ENCODE data around the gene LTO1.
"Not testable (repeated sequence)": the region's sequence is repeated elsewhere in the genome, so short reads cannot be mapped to it uniquely, and the experiment has no call there.

LTO1 gene

DNA sequence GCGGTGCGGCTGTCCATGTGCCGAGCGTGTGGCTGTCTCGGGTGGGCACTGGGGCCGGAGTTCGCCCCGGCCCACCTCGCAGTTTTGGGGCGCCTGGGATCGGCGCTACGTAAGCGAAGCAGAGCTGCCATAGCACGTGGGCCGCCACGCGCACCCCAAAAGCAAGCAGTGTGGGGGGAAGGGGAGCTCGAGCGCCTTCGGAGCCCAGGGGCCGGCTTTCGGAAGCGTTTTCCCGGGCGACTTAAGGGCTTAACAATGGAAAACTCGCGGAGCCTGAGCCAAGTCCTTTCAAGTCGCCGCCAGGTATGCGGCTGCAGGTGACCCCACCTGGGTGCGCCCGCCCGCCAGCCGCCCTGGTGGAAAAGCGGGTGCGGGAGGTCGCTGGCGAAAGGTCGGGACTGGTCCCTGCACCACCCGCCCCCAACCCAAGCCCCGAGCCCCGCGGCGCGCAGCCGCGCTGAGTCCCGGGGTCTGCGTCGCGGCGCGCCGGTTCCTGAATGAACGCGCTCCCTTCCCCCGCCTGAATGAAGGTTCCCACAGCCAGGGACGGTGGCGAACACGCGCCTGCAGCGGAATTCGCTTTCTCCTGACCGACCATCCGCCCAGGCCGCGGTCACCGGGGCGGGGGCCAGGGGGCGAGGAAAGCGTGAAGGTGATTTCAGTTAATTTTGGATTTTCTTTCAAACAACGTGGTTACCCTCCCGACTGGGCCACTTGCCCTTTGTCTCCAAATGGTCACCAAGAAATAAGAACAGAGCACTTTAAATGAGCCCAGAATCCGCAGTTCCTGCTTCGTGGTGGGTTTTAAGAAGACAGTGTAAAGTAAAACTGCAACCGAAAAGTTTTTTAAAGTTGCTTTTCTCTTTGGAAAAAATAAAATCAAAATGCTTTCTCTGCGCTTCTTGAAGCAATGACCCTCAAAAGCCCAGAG is 36.9 kb downstream of the LTO1 start:
- DNase-seq: no peak

DNA sequence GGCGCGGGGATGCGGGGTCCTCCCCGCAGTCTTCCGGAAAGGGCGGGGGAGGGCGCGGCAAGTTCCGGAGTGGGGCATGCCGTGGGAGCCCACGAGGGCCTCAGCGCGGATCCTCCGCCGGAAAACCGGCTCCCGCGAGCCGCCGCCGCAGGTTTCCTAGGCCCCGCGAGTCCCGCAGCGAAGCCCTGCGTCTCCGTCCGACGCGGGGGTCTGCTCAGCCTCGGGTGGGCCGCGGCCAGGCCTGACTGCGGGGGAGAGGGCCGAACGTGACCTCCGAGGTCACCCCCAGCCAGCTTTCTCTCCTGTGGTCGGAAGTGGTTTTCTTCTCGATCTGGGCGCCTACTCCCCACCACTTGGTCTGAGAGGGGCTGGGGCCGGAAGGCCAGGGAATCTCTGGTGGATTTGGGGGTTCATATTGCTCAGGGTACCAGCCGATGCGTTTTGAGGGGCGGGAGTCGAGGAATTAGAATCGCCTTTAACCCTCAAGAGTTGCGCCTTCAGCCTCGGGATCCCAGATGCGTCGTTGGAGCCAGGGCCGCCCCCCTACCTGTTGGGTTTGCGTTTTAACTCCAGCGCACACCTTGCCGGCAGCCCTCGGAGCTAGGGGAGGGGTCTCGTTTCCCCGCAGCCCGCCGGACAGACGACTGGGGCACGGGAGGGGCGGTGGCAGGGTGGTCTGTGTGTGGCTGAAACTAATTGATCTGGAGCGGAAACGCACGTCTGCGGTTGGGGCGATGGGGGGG is 37.8 kb downstream of the LTO1 start:
- no peak for DNase-seq
- TF ChIP-seq POLR2A (IDR thresholded peaks at IDR 0.05; ENCODE audit: low read length): no peak
- no peak for TF ChIP-seq GATA1 (IDR thresholded peaks at IDR 0.05; ENCODE audit: low read depth, low read length)

More for the DNA sequence above, 36.9 kb downstream of the LTO1 start:
- TF ChIP-seq POLR2A (IDR thresholded peaks at IDR 0.05; ENCODE audit: low read length) (no peak), GATA1 (IDR thresholded peaks at IDR 0.05; ENCODE audit: low read depth, low read length) (no peak)

DNA sequence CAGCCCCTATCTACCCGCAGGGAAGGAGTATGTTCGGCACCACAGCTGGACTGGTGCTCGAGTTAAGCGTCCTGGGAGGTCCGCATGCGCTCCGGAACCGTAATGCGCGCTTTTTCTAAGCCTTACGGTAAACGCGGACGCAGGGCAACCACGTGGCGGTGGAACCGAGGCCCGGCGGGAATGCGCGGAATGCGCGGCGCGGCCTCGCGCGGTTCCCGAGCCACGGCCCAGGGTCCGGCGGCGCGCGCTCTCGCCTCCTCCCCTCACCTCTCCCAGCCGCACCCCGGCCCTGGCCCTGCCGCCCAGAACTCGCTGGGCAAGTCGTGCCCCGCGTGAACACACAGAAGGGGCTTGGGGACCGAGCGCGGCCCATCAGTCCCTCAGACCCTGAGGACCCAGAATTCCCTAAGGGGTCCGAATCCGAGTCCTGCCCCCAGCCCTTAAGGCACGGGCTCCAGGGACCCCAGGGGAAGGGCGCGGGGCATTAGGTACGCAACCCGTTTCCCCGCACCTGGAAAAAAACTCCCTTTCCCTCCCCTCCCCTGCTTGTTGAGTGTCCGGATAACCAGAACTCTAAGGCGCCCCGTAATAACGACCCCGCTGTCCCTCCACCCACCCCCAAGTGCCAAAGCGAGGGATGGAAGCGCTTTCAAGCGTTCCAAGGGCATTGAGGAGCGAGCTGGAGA is 38.5 kb downstream of the LTO1 start:
- no peak for TF ChIP-seq POLR2A (IDR thresholded peaks at IDR 0.05; ENCODE audit: low read length)
- TF ChIP-seq GATA1 (IDR thresholded peaks at IDR 0.05; ENCODE audit: low read depth, low read length): no peak
- peak in 1 of 2 experiments; percentile 23 for DNase-seq

DNA sequence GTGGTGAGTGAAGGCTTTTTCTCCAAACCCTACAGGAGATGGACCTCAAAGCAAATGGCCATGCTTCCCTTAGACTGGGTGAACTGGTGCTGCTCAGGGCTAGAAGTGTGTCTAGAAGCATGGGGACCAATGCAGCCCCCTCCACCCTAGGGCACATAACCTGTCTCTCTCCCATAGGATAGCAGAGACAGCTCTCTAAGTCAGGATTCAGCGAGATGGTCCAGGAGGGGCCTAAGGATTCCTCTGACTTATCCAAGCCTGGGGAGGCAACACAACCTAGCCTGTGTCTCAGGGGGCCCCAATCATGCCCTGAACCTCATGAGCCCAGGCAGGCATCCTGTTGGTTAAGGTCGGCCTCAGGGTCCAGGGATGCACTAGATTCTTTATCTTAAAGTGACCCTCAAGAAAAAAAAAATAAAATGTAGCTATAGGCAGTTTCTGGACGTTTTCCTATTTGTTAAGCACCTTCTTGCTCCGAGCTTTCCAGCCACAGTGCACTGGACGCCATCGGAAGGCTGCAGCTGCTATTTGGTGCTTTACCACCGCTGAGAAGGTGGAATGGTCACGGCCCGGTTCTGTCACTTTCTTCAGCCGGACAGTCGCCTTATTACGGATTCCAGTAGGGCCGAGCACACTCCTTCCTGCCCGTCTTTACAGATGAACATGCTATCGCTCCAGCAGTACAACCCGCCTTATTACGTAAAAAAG is 39.2 kb downstream of the LTO1 start:
- TF ChIP-seq POLR2A (IDR thresholded peaks at IDR 0.05; ENCODE audit: low read length) (no peak), GATA1 (IDR thresholded peaks at IDR 0.05; ENCODE audit: low read depth, low read length) (no peak)
- DNase-seq: no peak

DNA sequence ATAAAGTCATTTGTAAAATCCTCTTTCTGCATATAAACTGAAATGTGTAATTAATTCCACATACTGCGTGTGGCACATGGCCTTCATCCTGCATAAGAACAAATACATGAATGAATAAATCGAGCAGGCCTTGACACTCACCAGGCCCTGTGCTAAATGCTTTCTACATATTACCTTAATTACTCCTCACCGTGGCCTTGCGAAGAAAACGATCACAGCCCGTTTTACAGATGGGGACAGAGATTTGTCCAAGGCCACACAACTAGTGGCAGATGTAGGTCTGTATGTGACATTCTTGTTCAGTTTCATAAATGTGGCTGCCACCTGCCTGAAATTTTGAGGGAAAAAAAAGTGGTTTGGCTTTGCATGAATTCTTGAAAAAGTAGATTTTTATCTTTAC is 40.0 kb downstream of the LTO1 start:
- no peak for DNase-seq
- TF ChIP-seq POLR2A (IDR thresholded peaks at IDR 0.05; ENCODE audit: low read length) (no peak), GATA1 (IDR thresholded peaks at IDR 0.05; ENCODE audit: low read depth, low read length) (no peak)

DNA sequence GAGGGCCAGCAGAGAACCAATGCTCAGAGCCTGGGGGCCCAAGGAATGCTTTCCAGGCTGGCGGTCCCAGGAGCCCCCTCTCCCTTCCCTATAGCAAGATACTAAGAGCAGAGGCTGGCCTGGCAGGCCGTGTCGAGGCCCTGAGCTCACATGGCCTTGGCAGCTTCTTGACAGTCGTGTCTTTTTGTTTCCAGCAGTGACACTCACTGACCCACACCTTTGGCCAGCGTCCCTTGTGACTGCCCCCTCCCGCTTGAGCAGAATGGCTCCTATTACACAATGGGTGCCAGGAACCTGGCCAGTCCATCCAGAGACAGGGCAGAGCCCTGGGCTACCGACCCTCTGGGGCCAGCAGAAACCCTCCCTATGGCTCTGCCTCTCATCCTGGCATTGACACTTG is 40.6 kb downstream of the LTO1 start:
- no peak for TF ChIP-seq GATA1 (IDR thresholded peaks at IDR 0.05; ENCODE audit: low read depth, low read length)
- no peak for TF ChIP-seq POLR2A (IDR thresholded peaks at IDR 0.05; ENCODE audit: low read length)
- no peak for DNase-seq

DNA sequence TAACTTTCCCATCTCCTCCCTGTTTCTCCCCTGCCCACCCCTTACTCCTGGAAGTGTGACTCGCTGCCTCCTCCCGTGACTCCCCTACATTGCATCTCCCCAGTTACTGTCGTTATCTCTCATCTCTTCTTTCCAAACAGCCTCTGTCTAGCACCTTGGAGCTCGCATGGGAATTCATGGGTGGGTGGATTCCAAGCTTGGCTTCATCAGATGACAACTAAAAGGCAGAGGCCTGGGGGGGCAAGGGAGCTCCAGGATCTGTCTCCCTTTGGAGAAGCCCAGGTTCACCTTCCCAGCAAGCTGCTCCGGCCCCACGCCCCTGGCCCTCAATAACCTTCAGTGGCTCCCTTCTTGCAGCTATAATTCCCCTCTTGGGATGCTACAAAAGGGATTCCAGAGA is 41.1 kb downstream of the LTO1 start:
- no peak for DNase-seq
- TF ChIP-seq GATA1 (IDR thresholded peaks at IDR 0.05; ENCODE audit: low read depth, low read length) (no peak), POLR2A (IDR thresholded peaks at IDR 0.05; ENCODE audit: low read length) (no peak)

DNA sequence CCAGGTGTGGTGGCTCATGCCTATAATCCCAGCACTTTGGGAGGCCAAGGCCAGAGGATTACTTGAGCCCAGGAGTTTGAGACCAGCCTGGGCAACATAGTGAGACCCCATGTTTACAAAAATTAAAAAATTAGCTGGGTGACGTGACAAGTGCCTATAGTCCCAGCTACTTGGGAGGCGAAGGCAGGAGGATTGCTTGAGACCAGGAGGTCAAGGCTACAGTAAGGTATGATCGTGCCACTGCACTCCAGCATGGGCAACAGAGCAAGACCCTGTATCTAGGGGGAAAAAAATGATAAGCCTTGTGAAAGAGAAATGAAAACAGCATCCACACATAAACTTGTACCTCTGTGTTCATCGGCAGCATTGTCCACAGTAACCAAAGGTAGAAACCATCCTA is 42.3 kb downstream of the LTO1 start:
- no peak for DNase-seq
- TF ChIP-seq GATA1 (IDR thresholded peaks at IDR 0.05; ENCODE audit: low read depth, low read length): no peak
- TF ChIP-seq POLR2A (IDR thresholded peaks at IDR 0.05; ENCODE audit: low read length): no peak

DNA sequence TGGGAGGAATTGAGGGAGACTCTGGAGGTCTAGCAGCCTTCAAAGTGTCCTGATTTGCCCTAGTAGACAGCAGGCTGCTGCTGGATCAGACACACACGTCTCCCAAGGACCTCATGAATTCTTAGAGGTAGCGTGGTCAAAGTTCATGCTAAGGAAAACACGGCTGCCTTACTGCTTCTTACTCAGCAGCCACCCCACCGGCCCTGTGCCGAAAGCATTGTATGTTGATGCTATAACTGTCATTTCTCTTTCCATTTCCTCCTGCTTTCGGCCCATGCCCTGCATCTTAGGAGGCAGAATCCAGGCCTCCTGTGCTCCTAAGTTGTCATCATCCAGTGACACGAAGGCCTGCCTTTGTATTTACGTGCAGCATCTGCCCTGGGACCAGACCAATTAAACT is 44.7 kb downstream of the LTO1 start:
- TF ChIP-seq GATA1 (IDR thresholded peaks at IDR 0.05; ENCODE audit: low read depth, low read length) (no peak), POLR2A (IDR thresholded peaks at IDR 0.05; ENCODE audit: low read length) (no peak)
- no peak for DNase-seq

DNA sequence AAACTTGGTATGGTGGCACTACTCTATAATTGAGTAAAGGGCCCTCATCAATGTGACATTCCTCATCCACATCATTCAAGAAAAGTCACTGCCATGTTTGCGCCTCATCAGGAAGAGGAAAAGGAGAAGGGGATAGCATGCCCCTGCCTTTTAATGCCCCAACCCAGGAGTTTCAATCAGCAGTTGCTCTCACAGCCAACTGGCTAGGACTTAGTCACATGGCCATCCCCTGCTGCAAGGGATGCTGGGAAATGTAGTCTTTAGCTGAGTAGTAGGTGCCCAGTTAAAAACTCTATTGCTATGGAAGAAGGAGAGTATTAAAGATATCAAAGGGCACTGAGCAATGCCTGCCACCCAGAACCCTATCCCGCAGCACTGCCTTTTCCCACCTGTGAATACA is 45.1 kb downstream of the LTO1 start:
- no peak for TF ChIP-seq GATA1 (IDR thresholded peaks at IDR 0.05; ENCODE audit: low read depth, low read length)
- DNase-seq: peak in 1 of 2 experiments; percentile 20

DNA sequence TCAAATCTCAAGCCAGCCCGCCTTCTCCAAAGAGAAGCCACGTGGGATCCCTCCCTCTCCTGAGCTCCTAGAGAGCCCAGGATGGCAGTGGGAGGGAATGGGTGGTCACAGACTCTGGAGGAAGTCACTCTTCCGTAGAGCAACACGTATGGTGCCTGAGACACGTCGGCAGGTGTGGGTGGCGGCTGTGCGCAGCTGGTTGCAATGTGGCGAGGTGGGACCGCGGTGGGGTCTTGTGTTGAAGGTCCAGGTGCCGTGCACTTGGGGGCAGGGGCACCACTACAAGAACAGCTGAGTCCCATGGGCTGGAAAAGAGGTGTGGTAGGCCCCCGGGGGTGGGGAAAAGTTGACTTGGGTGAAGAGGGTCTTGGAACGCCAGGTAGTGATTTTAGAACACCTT is 47.6 kb downstream of the LTO1 start:
- no peak for DNase-seq
- no peak for TF ChIP-seq GATA1 (IDR thresholded peaks at IDR 0.05; ENCODE audit: low read depth, low read length)
- TF ChIP-seq POLR2A (IDR thresholded peaks at IDR 0.05; ENCODE audit: low read length): no peak

DNA sequence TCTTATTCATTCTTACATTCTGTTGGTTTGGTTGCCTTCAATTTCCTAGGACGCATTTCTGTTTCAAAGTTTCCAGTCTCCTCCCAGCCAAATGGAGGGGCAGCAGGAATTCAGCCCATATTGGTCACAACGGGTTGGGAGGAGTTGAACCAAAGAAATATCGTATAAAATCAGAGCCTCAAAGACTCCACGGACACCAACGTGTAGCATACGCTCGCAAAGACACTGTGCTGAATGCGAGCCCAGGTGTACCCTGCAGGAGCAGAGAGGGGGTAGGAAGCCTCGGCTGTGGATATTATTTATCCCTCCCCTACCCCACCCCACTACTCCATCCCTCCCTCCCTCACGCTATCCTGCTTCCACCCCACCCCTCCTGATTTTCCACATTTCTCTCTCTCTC is 49.7 kb downstream of the LTO1 start:
- TF ChIP-seq GATA1 (IDR thresholded peaks at IDR 0.05; ENCODE audit: low read depth, low read length) (no peak), POLR2A (IDR thresholded peaks at IDR 0.05; ENCODE audit: low read length) (no peak)
- no peak for DNase-seq

DNA sequence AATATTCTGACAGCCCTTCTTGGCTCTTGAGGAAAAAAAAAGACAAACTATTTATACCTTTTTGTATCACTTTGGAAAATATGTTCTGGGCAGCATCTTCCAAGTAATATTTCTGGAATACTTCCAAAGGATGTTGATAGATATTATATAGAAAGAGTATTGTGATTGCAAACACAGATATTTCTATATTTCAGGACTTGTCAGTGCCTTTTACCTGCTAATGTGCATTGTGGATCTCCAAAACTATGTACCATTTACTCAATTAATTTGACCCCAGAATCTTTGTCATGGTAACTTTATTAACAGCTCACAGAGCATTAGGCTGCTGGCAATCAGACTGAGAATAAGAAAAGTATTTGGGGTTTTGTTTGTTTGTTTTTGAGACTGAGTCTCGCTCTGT is 50.9 kb downstream of the LTO1 start:
- no peak for DNase-seq
- TF ChIP-seq GATA1 (IDR thresholded peaks at IDR 0.05; ENCODE audit: low read depth, low read length) (no peak), POLR2A (IDR thresholded peaks at IDR 0.05; ENCODE audit: low read length) (no peak)

DNA sequence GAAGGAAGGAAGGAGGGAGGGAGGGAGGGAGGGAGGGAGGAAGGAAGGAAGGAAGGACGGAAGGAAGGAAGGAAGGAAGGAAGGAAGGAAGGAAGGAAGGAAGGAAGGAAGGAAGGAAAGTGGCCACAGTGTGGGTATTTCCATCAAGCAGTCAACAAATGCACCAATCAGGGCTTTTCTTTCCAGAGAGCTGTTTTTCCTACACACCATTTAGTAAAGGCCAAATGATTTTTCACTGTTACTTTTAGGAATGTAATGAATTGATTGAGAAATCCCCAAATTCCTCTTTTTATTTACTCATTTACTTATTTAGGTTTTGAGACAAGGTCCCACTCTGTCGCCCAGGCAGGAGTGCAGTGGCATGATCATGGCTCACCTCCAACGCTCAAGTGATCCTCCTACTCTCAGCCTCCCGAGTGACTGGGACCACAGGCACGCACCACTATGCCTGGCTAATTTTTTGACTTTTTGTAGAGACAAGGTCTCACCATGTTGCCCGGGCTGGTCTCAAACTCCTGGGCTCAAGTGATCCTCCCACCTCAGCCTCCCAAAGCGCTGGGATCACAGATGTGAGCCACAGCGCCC is 53.0 kb downstream of the LTO1 start:
- not testable (repeated sequence) for DNase-seq

All from erythroblast (primary cell).